HS-5 (cell line): ENCODE results near the gene RCCD1.

ENCODE experiments used
- DNase-seq: peaks from one replicate; pipeline ENCODE4 v3.0.0-alpha.2; 2012; ENCODE audit warnings: low read depth

RCCD1 gene

GRCh38 chr15:90945091-90945490 is 9.6 kb upstream of the RCCD1 start:
- DNase-seq, result no peak

DNA sequence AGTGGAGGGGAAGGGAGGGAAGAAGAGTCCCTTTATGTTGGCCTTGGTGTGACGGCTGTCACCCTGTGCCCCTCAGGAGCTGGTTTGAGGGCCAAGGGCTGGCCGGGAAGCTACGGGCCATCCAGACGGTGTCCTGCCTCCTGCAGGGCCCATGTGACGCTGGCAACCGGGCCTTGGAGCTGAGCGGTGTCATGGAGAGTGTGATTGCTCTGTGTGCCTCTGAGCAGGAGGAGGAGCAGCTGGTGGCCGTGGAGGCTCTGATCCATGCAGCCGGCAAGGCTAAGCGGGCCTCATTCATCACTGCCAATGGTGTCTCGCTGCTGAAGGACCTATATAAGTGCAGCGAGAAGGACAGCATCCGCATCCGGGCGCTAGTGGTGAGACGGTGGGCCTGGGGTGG is 8.1 kb upstream of the RCCD1 start:
- DNase-seq, result no peak

- DNase-seq, result no peak
These were observed 7.6 kb upstream of the RCCD1 start for GRCh38 chr15:90946941-90947576.

DNA sequence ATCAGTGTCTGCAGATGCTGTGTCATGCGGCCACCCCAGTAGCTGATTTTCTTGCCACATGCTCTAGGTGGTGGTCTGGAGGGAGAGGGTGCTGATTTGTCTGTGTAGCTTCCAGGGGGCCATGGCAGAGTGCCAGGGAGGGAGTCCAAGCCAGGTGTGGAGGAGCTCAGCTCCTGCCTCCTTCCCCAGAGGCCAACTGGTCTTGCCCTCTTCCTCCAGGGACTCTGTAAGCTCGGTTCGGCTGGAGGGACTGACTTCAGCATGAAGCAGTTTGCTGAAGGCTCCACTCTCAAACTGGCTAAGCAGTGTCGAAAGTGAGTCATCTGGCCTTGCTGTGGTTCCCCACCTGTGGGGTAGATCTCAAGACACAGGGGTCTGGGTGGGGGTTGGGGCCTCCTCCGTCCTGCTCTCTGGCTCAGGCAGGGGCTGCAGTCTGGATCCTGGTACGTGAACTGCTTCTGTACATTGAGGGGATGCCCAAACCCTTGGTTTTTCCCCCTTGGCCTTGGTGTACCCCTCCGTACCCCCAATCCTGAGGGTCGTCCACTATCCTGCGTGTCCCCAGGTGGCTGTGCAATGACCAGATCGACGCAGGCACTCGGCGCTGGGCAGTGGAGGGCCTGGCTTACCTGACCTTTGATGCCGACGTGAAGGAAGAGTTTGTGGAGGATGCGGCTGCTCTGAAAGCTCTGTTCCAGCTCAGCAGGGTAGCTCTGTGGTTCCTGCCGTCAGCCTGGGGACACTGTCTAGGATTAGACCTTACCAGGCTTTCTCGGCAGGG is 6.9 kb upstream of the RCCD1 start:
- DNase-seq, result no peak

DNA sequence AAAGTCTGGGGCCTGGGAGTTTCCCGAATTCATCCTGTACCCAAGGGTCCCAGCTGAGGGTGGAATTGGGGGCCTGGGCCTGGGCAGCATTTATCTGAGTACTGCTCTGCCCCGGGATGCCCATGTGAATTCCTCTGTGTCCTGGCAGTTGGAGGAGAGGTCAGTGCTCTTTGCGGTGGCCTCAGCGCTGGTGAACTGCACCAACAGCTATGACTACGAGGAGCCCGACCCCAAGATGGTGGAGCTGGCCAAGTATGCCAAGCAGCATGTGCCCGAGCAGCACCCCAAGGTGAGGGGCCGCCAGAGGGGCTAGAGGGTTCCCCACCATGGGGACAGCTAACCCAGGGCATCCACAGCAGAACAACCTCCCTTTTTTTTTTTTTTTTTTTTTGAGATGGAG is 6.2 kb upstream of the RCCD1 start:
- DNase-seq, result no peak

DNA sequence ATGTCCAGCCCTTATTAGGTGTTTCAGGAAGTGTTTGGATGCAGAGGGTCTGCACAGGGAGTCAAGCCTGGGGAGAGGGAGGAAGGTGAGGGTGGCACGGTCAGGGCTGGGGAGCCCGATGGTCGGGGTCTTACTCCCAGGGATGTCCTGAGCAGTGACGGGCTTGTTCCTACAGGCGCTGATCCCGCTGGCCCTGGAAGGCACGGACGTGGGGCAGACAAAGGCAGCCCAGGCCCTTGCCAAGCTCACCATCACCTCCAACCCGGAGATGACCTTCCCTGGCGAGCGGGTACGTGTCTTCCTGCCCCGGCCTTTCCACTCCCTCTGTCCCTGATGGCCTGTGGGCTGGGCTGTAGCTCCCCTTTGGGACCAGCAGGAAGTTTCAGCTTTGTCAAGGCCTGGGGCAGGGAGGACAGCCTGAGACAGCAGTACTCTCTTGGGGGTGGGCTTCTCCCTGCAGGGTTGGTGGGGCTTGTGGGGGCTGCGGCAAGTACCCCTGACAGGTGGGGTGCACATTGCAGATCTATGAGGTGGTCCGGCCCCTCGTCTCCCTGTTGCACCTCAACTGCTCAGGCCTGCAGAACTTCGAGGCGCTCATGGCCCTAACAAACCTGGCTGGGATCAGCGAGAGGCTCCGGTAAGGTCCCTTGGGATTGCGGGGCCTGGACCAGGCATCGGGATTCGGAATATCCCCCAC is 4.6 kb upstream of the RCCD1 start:
- DNase-seq, result no peak

GRCh38 chr15:90950676-90951075 is 4.0 kb upstream of the RCCD1 start:
- no peak for DNase-seq

DNA sequence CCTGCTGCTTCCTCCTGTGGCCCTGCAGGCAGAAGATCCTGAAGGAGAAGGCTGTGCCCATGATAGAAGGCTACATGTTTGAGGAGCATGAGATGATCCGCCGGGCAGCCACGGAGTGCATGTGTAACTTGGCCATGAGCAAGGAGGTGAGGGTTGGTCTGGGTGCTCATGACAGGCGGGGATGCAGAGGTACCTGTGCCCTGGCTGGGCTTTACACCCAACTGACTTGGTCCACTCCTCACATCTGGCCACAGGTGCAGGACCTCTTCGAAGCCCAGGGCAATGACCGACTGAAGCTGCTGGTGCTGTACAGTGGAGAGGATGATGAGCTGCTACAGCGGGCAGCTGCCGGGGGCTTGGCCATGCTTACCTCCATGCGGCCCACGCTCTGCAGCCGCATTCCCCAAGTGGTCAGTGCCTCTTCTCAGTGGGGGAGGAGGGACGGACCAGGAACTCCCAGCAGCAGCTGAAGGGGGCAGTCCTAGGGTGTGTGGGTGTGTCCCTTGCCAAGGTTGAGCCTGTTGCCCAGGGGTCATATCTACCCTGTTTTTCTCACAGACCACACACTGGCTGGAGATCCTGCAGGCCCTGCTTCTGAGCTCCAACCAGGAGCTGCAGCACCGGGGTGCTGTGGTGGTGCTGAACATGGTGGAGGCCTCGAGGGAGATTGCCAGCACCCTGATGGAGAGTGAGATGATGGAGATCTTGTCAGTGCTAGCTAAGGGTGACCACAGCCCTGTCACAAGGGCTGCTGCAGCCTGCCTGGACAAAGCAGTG is 1.6 kb upstream of the RCCD1 start:
- no peak for DNase-seq

DNA sequence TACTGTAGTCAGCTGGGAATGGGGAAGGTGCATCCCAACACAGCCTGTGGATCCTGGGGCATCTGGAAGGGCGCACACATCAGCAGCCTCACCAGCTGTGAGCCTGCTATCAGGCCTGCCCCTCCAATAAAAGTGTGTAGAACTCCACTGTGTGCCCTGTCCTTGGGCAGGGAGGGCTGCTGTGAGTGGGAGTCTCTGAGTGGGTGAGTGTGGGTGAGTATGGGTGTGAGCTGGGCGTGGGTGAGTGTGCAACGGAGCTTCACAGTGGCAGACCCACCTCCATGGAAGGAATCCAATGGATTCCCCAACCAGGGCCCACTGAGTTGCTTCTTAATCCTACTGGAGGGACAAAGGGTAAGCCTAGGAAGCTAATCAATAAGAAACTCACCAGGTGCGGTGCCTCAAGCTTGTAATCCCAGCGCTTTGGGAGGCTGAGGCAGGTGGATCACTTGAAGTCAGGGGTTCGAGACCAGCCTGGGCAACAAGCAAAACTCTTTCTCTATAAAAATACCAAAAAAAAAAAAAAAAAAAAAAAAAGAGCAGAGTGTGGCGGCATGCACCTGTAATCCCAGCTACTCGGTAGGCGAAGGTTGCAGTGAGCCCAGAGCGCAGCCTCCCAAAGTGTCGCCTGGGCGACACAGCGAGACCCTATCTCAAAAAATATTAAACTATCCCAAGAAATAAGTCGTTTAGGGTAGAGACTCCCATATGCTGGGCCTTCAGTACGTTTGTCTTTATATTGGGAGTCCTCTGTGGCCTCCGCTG is 555 bp upstream of the RCCD1 start:
- DNase-seq, result no peak

DNA sequence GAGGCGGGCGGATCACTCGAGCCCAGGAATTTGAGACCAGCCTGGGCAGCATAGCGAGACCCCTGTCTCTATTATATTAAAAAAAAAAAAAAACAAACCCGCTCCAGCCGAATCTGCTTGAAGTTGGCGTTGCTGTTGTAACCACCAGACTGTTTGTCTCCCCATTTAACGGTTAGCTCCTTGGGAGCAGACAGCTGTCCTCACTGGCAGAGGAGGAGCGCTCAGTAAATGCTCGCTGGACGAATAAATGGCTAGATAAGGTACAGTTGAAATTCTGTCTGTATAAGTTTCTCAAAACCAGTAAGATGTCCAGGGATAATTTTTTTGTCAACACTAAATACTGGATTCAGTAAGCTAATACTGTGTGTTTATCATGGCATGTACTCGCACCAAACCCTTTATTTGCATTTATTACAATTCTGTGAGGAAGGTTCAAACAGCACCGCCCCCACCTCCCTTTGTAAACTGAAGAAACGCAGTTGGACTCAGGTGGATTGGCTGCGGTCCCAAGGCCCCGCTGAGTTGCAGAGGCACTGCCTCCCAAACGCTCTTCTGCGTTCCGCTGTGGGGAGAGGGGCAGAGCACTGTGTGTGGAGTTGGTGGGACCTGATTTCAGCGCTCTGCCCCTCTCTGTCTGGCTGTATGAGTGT is 1.1 kb downstream of the RCCD1 start:
- no peak for DNase-seq

GRCh38 chr15:90956274-90957030 is 1.8 kb downstream of the RCCD1 start:
- no peak for DNase-seq

- no peak for DNase-seq
These were observed 2.5 kb downstream of the RCCD1 start for GRCh38 chr15:90957031-90957790.

DNA sequence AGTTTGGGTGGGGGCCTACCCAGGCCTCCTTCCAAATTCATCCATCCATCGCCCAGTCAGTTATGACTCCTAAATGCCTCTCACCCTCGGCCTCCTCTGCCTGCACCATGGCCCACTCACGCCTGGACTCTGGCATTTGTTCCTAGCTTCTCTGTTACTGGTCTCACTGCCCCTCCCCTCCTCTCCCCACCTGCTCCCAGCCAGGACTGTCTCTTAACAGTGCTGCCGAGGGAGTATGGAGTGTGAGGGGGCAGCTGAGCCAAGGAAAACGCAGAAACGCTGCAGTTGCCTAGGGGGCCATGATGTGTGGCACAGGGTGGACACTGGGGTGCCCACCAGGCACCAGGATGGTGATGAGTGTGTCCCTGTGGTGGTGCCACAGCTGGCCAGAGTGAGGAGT is 3.1 kb downstream of the RCCD1 start:
- DNase-seq, result no peak

- DNase-seq, result no peak
These were observed 4.4 kb downstream of the RCCD1 start for GRCh38 chr15:90959028-90959595.

DNA sequence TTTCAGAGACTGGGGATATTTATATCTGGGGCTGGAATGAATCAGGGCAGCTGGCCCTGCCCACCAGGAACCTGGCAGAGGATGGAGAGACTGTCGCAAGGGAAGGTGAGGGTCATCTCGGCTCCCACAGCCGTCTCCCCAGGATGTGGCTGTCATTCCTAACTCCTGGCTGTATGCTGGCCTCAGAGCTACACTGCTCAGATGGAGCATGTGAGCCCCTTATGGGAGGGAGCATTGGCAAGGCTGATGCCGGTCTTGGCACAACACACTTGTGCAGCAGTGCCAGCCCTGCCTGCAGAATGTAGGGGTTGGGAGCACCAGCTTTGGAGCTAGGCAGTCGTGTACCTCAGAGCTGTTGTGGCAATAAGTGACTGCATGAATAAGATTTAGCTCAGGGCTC is 5.2 kb downstream of the RCCD1 start:
- no peak for DNase-seq

DNA sequence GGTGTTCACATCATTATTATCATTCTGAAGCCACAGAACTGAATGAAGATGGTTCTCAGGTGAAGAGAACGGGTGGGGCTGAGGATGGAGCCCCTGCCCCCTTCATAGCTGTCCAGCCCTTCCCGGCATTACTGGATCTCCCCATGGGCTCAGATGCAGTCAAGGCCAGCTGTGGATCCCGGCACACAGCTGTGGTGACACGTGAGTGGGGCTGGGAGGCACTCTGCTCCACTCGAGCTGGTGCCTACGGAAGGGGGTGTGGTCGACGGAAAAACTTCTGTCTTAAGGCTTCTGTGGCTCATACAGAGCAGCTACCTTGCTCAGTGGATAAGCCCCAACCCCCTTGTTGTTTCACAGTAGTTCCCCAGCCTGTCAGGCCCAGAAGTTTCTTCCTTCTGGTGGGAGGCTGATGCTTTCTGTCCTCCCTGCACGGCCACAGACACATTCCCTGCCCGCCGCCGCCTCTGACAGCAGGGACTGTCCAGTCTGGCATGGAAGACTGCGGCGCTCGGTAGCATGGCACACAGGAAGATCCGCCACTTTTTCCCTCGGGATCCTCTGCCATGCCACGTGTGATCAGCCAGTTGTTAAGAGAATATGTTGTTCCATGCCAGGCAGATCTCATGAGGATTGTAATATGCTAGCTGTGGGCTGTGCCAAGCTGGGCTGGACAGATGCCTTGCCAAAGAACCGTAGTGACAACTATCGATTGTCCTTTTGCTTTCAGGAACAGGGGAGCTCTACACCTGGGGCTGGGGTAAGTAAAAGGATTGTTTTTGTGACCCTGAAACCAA is 5.8 kb downstream of the RCCD1 start:
- no peak for DNase-seq

DNA sequence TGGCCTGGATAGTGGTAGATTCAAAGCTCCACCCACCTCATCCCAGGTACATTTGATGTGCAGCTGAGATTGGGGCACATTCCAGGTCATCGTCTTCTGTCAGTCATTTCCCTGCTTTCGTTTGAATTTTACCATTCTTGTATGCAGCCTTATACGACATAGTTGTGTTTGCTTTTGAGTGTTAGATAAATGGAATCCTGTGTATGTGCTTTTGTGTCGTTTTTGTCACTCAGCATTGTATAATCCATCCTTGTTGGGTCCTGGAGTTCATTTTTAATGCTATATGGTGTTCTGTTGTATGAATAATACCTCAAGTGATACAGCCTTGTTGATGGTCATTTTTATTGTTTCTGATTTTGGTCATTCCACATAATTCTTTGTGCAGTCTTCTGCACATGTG is 7.3 kb downstream of the RCCD1 start:
- no peak for DNase-seq

DNA sequence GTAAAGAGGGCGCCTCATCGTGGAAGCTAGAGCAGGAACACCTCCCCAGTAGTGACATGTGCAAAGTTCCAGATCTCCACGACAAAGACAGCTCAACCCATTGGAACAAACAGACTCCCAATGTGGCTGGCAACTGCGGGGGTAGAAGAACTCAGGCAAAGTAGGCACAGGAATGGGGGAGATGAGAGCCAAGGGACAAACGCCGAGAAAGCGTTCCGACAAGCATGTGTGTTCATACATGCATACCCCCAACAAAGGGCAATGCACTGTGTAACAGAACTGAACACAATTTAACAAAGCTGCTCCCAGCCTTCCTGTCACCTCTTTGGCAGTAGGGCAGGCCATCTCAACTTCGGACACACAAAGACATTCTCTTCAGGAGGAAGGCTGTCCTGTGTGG is 11.6 kb downstream of the RCCD1 start:
- DNase-seq, result no peak

DNA sequence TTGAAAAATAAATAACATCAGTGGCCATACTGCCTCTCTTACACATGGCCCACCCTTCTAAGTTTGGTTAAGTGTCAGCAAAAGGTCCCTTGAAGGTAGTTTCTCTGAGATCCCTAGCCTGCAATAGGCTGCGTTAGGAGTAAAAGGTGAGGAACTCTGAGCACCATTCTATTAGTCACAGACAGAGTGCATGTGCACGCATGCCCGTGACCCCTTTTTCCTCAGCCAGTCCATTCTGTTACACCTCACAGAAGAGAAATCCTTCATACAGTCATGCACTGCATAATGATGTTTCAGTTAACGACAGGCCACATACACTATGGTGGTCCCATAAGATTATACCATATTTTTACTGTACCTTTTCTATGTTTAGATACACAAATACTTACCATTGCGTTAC is 12.5 kb downstream of the RCCD1 start:
- DNase-seq, result no peak
